ENCODE measurements around the gene SH3GLB2. TPM values are rescaled to one million over a fixed set of nuclear protein-coding genes. Genes with fewer than 3 reads are reported as not detected.

Gene SH3GLB2
- total RNA-seq, 2 donors from 2014 or later, result 86.9 to 98.1 TPM

Other genes with a start within 250 kb of the SH3GLB2 start
- gene TBC1D13, start 241.1 kb downstream of the SH3GLB2 start, total RNA-seq, result 10 to 100 TPM; 30.2 to 34.3 TPM
- 10 to 100 TPM; 15.5 to 15.7 TPM for gene ENDOG, start 209.8 kb downstream of the SH3GLB2 start, total RNA-seq
- gene SPOUT1, start 198.5 kb downstream of the SH3GLB2 start, total RNA-seq, result 10 to 100 TPM; 66.9 to 86.5 TPM
- 10 to 100 TPM; 13.6 to 25.3 TPM for gene KYAT1, start 146.4 kb downstream of the SH3GLB2 start, total RNA-seq
- gene LRRC8A, start 146.2 kb downstream of the SH3GLB2 start, total RNA-seq, result 10 to 100 TPM; 54.6 to 58.7 TPM
- gene PHYHD1, start 107.3 kb downstream of the SH3GLB2 start, total RNA-seq, result 10 to 100 TPM; 15.2 to 18.0 TPM
- gene DOLK, start 80.7 kb downstream of the SH3GLB2 start, total RNA-seq, result 10 to 100 TPM; 18.0 to 19.8 TPM
- 10 to 100 TPM; 89.8 to 94.8 TPM for gene NUP188, start 80.6 kb downstream of the SH3GLB2 start, total RNA-seq
- gene MIGA2, start 8.3 kb upstream of the SH3GLB2 start, total RNA-seq, result 10 to 100 TPM; 41.4 to 41.5 TPM
- gene DOLPP1, start 52.8 kb upstream of the SH3GLB2 start, total RNA-seq, result 10 to 100 TPM; 30.1 to 30.4 TPM
- 10 to 100 TPM; 17.2 to 17.5 TPM for gene CRAT, start 82.5 kb upstream of the SH3GLB2 start, total RNA-seq
- 100 to 1,000 TPM; 134 to 139 TPM for gene PTPA, start 83.1 kb upstream of the SH3GLB2 start, total RNA-seq
- gene IER5L, start 149.9 kb upstream of the SH3GLB2 start, total RNA-seq, result 1 to 10 TPM; 6.8 to 8.1 TPM

All from endodermal cell (in vitro differentiated cells).